ENCODE results near the gene EPHA10. TPM values are rescaled to one million over a fixed set of nuclear protein-coding genes. Genes with fewer than 3 reads are reported as not detected.

EPHA10 gene
- polyA plus RNA-seq, 1 experiment, result not detected

DNA sequence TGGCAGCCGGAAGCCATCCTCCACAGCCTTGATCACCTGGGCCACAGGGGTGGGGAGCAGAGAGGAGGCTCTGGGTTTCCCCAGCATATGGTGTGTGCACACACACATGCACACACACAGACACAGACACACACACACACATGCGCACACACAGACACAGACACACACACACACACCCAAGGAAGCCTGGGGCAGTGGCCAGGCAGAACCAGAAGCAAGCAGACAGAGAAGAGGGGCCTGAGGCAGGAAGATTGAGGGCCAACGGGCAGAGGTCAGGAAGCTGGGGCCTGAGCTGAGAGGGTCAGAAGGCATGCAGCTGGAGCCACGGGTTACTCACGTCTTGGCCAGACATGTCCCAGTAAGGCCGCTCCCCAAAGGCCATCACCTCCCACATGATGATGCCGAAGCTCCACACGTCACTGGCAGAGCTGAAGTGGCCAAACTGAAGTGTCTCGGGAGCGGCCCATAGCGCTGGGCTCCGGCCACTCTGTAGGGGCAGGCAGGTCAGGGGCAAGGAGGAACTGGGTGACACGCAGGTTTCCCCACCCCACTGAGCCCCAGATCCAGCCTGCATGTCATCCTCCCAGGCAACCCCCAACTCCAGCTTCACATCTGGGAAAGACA is 45.2 kb downstream of the EPHA10 start:
- no peak for DNase-seq (ENCODE audit: low read depth, low spot score)
- CTCF ChIA-PET, result no interaction called here
- POLR2A ChIA-PET, result no interaction called here

DNA sequence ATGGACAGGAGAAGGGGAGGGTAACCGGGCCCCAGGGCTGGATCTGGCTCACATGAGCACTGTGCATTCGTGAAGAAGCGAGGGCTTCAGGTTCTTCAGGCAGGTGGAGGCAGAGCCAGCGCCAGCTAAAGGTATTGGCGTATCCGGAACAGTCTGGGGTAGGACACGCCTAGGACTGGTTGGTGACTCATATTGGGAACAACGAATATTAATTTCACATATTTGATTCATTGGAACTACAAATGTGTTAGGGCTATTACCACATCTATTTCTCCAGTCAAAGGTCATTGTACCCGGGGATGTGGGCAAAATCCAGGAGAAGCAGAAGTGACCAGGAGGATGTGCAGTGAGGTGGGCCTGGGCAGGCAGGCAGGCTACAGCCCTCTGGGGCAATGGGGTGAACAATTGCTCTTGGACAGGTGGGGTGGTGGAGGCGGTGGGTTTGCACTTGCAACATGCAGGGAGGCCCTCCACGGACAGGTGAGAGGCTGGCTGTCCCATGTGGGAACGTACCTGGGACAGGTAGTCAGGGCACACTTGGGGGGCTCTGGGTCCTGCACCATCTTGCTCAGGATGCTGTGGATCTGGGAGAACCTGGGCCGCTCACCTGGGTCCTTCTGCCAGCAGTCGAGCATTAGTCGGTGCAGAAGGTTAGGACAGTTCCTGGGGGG is 45.9 kb downstream of the EPHA10 start:
- Histone ChIP-seq H3K4me3 (ENCODE audit: low read depth, low read length) (no peak overlapping the region), H3K27me3 (ENCODE audit: control insufficient read depth, insufficient read depth, low read length) (peaks cover 13% of the 10 kb centered on the region), H3K9me3 (ENCODE audit: control insufficient read depth, insufficient read depth, low read length) (no peaks in the 10 kb centered on the region), H3K27ac (ENCODE audit: low read depth, low read length) (no peak overlapping the region)
- TF ChIP-seq, protein P1, sequence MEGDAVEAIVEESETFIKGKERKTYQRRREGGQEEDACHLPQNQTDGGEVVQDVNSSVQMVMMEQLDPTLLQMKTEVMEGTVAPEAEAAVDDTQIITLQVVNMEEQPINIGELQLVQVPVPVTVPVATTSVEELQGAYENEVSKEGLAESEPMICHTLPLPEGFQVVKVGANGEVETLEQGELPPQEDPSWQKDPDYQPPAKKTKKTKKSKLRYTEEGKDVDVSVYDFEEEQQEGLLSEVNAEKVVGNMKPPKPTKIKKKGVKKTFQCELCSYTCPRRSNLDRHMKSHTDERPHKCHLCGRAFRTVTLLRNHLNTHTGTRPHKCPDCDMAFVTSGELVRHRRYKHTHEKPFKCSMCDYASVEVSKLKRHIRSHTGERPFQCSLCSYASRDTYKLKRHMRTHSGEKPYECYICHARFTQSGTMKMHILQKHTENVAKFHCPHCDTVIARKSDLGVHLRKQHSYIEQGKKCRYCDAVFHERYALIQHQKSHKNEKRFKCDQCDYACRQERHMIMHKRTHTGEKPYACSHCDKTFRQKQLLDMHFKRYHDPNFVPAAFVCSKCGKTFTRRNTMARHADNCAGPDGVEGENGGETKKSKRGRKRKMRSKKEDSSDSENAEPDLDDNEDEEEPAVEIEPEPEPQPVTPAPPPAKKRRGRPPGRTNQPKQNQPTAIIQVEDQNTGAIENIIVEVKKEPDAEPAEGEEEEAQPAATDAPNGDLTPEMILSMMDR (IDR thresholded peaks at IDR 0.05; ENCODE audit: low read depth, low read length), result no peak
- CTCF ChIA-PET, result no interaction called here
- POLR2A ChIA-PET, result no interaction called here
- no peak for DNase-seq (ENCODE audit: low read depth, low spot score)

More for the DNA sequence above, 45.2 kb downstream of the EPHA10 start:
- TF ChIP-seq, protein P1 (IDR thresholded peaks at IDR 0.05; ENCODE audit: low read depth, low read length), result no peak
- Histone ChIP-seq H3K27me3 (ENCODE audit: control insufficient read depth, insufficient read depth, low read length) (peaks cover 20% of the 10 kb centered on the region), H3K27ac (ENCODE audit: low read depth, low read length) (no peak overlapping the region), H3K4me3 (ENCODE audit: low read depth, low read length) (no peak overlapping the region), H3K9me3 (ENCODE audit: control insufficient read depth, insufficient read depth, low read length) (no peaks in the 10 kb centered on the region)

DNA sequence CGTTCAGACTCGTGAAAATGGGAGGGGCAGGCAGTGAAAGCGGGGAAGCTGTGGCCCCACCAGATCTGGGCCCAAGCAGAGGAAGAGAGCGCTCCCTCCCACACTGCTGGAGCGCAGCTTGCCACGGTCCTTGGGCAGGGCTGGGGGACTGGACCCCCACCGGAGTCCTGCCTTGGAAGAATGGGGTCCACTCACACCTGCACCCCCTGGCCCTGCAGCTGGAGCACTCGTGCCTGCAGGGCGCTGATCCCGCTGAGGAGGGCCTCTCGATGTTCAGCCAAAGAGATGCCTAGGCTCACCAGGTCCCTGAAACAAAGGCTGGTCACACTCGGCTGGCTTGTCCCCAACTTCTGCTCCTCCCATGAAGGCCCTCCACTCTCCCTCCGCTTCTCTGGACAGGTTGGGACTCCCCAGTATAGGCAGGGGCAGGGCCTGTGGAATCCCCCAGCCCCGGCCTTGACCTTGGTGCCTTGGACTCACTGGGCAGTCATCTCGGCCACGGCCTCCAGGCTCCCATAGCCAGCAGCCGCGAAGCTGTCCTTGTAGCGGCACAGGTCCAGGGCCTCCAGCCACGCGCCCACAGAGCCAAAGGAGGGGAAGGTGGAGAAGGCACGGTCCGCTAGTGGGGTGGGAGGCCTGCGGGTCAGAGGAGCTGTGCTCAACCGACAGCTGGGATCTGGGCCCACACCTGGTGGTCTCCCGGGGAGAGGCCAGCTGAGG is 46.6 kb downstream of the EPHA10 start:
- Histone ChIP-seq H3K4me3 (ENCODE audit: low read depth, low read length) (no peak overlapping the region), H3K27me3 (ENCODE audit: control insufficient read depth, insufficient read depth, low read length) (peaks cover 12% of the 10 kb centered on the region), H3K27ac (ENCODE audit: low read depth, low read length) (no peak overlapping the region), H3K9me3 (ENCODE audit: control insufficient read depth, insufficient read depth, low read length) (no peaks in the 10 kb centered on the region)
- no peak for DNase-seq (ENCODE audit: low read depth, low spot score)
- TF ChIP-seq, protein P1 (IDR thresholded peaks at IDR 0.05; ENCODE audit: low read depth, low read length), result no peak
- ChIA-PET POLR2A (no interaction called here), CTCF (no interaction called here)

DNA sequence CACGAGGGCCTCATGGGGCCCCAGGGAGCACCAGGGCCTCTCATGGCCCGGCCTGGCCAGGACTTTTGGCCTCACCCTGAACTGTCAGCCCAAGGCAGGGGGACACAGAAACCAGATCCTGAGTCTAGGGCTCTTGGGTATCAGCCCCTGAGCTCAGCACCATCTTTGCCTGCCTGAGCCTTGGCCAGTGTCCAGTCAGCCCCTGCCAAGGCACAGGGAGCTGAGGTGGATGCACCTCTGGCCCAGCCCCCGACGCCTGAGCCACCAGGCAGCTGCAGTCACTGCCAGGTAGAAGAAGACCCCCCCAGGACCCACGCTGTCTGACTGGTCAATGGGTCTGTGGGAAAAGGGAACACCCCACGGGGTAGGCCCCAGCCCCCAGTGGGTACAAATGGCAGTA is 47.3 kb downstream of the EPHA10 start:
- Histone ChIP-seq H3K9me3 (ENCODE audit: control insufficient read depth, insufficient read depth, low read length) (no peaks in the 10 kb centered on the region), H3K4me3 (ENCODE audit: low read depth, low read length) (no peak overlapping the region), H3K27me3 (ENCODE audit: control insufficient read depth, insufficient read depth, low read length) (peaks cover 10% of the 10 kb centered on the region), H3K27ac (ENCODE audit: low read depth, low read length) (no peak overlapping the region)
- CTCF ChIA-PET, result interaction anchor here (1.6 kb wide), 1 partner anchor 36 kb away, joined by 3 read pairs; no protein-coding TSS in a partner anchor
- TF ChIP-seq, protein P1 (IDR thresholded peaks at IDR 0.05; ENCODE audit: low read depth, low read length), result no peak
- POLR2A ChIA-PET, result no interaction called here
- no peak for DNase-seq (ENCODE audit: low read depth, low spot score)

DNA sequence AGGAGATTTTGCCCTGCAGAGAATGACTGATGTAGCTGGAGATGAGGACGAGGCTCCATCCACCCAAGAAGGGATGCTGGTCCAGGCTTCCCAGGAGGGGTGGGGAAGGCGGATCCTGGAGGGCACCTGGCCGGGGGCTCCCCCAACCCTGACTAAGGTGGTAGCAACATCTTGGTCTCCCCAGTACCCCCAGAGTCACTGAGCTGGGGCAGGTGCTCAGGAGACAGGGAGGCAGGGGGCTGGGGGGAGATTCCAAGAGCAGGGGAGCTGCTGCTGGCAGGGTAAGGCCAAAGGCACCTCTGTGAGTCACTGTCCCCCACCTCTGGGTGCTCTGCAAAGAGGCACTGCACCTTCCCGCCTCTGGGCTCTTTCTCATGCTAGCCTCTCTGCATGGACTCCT is 48.6 kb downstream of the EPHA10 start:
- TF ChIP-seq, protein P1 (IDR thresholded peaks at IDR 0.05; ENCODE audit: low read depth, low read length), result no peak
- no peak overlapping the region for H3K27ac ChIP-seq (ENCODE audit: low read depth, low read length)
- ChIA-PET CTCF (interaction anchor here (1.6 kb wide), 1 partner anchor 34 kb away, joined by 3 read pairs; no protein-coding TSS in a partner anchor), POLR2A (no interaction called here)
- H3K9me3 ChIP-seq (ENCODE audit: control insufficient read depth, insufficient read depth, low read length), result no peaks in the 10 kb centered on the region
- H3K27me3 ChIP-seq (ENCODE audit: control insufficient read depth, insufficient read depth, low read length), result peaks cover 4% of the 10 kb centered on the region
- DNase-seq (ENCODE audit: low read depth, low spot score), result no peak
- no peak overlapping the region for H3K4me3 ChIP-seq (ENCODE audit: low read depth, low read length)
